ENCODE data around the gene MKLN1. TPM values are rescaled to one million over a fixed set of nuclear protein-coding genes. Genes with fewer than 3 reads are reported as not detected.

MKLN1 gene
- total RNA-seq, 1 donor from 2014 or later: 61.7 TPM

DNA sequence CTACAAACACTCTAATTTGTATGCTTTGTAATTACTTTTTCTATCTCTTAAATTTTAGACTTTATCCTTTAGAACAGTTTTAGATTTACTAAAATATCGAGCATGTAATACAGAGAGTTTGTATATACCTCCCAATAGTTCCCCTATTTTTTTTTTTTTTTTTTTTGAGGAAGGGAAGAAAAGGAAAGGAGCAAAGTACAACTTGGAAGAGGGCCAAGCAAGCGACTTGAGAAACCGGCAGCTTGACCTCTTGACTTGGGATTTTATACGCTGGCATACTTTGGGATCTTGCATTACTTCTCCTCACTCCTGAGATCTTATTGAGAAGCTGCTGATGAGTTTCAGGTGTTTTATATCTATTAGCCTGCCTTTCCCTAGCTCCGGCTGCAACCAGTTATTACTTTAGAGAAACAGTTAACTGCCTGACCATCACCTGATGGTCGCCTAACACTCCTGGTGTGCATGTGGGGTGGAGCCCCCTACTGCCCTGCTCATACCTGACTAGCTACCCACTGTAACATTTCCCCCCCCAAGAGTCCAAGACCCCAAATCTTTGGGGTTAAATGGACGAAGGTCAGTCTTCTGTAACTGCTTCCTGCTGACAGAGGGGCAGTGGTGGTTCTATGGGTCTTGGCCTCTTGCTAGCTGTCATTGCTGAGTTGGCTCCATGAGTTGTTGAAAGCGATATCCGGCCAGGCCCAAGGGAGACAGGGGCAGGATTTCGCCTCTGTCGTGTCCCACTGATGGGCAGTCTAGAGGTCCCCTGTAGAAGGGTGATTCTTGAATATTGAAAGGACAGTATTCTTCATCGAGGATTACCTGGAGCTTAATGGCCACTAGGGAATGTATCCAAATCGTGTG, 28.5 kb downstream of the MKLN1 start:
- H3K9me3 Mint-ChIP-seq: peaks cover 16% of the 10 kb centered on the region
- DNase-seq (ENCODE audit: low spot score in 2 of 2, unreplicated experiment in 2 of 2): no peak
- peak overlapping the region; percentile 10 for H3K27ac Mint-ChIP-seq
- TF ChIP-seq, protein P1, sequence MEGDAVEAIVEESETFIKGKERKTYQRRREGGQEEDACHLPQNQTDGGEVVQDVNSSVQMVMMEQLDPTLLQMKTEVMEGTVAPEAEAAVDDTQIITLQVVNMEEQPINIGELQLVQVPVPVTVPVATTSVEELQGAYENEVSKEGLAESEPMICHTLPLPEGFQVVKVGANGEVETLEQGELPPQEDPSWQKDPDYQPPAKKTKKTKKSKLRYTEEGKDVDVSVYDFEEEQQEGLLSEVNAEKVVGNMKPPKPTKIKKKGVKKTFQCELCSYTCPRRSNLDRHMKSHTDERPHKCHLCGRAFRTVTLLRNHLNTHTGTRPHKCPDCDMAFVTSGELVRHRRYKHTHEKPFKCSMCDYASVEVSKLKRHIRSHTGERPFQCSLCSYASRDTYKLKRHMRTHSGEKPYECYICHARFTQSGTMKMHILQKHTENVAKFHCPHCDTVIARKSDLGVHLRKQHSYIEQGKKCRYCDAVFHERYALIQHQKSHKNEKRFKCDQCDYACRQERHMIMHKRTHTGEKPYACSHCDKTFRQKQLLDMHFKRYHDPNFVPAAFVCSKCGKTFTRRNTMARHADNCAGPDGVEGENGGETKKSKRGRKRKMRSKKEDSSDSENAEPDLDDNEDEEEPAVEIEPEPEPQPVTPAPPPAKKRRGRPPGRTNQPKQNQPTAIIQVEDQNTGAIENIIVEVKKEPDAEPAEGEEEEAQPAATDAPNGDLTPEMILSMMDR (IDR thresholded peaks at IDR 0.05; ENCODE audit: unreplicated experiment): no peak
- H3K36me3 Mint-ChIP-seq: peaks cover 5% of the 10 kb centered on the region
- no peaks in the 10 kb centered on the region for H3K27me3 Mint-ChIP-seq (ENCODE audit: low read depth)
- H3K4me1 Mint-ChIP-seq: peaks cover 35% of the 10 kb centered on the region
- no peak overlapping the region for H3K4me3 Mint-ChIP-seq

DNA sequence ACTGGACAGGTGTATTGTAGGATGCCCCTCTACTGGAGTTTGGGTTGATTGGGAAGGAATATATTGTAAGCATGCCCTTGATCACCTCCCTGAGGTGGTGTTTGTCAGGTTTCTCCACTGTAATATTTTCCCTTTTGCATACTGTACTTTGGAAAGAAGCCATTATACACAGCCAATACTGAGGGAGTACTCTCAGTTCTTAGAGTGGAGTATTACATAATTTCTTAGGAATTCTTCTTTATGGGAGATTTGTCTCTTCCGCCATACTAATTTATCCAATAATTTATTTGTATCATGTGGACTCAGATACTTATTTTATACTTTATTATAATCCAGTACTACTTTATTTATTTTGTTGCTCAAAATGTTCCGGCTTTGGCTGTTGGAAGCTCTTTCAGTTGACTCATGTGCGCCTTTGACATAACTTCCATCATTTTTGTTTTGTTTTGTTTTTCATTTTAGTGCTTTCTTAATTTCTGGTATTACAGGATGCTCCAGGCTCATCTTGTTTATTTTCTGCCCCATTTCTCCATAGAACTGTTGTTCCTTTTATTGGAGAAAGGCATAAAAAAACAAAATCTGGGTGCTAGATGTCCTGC, 29.7 kb downstream of the MKLN1 start:
- Mint-ChIP-seq H3K27me3 (ENCODE audit: low read depth) (no peaks in the 10 kb centered on the region), H3K27ac (peak overlapping the region; percentile 65), H3K9me3 (peaks cover 21% of the 10 kb centered on the region), H3K4me1 (peaks cover 35% of the 10 kb centered on the region), H3K4me3 (no peak overlapping the region), H3K36me3 (peaks cover 10% of the 10 kb centered on the region)
- TF ChIP-seq, protein P1 (IDR thresholded peaks at IDR 0.05; ENCODE audit: unreplicated experiment): no peak
- DNase-seq (ENCODE audit: low spot score in 2 of 2, unreplicated experiment in 2 of 2): no peak

DNA sequence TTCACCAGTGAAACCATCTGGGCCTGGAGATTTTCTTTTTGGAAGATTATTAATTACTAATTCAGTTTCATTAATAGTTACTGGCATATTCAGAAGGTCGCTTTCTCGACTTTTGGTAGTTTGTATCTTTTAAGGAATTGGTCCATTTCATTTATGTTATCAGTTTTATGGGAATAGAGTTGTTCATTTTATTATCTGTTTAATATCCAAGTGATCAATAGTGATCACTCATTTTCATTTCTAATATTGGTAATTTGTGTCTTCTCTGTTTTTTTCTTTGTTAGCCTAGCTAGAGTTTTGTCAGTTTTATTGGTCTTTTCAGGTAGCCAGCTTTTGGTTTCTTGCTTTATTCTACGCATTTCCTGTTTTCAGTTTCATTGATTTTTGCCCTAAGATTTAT, 31.0 kb downstream of the MKLN1 start:
- DNase-seq (ENCODE audit: low spot score in 2 of 2, unreplicated experiment in 2 of 2): no peak

DNA sequence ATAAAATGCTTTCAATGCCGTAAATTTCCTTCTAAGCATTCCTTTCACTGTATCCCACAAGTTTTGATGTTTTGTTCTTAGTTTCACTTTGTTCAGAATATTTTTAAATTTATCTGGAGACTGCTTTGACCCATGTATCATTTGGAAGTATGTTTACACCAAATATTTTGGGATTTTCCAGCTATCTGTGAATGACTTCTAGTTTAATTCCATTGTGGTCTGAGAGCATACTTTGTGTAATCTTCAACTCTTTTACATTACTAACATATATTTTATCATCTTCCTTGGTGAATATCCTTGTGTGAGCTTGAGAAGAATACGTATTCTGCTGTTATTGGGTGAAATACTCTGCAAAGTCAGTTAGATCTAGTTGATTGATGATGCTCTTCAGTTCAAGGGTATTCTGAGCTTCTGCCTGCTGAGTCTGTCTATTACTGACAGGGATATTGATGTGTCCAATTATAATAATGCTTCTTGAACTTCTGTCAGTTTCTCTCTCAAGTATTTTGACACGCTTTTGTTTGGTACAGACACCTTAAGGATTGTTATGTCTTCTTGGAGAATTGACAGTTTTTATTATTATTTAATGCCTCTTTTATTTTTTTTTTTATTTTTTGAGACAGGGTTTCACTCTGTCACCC, 31.6 kb downstream of the MKLN1 start:
- Mint-ChIP-seq H3K4me1 (peaks cover 31% of the 10 kb centered on the region), H3K27ac (no peak overlapping the region)
- TF ChIP-seq, protein P1 (IDR thresholded peaks at IDR 0.05; ENCODE audit: unreplicated experiment): no peak

More for the DNA sequence above, 31.0 kb downstream of the MKLN1 start:
- Mint-ChIP-seq H3K9me3 (peaks cover 21% of the 10 kb centered on the region), H3K27me3 (ENCODE audit: low read depth) (no peaks in the 10 kb centered on the region), H3K36me3 (peaks cover 10% of the 10 kb centered on the region), H3K4me1 (peaks cover 33% of the 10 kb centered on the region), H3K27ac (peak overlapping the region; percentile 19), H3K4me3 (no peak overlapping the region)
- TF ChIP-seq, protein P1 (IDR thresholded peaks at IDR 0.05; ENCODE audit: unreplicated experiment): no peak

DNA sequence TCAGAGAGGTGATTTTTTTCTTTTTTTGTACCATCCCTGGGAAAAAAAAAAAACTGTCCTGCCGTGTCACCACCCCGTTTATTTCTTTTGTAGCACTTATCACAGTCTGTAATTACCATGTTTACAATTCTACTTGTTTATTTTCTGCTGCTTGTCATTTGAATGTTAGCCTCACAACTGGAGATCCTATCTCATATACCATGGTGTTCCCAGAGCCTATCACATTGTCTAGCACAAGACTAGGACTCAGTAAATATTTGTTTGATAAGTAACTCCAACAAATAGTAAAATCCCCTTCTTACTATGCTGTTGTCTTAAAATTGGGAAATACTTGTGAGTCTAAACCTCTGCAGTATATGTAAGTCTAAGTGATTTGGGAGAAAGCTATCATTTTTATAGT, 36.0 kb downstream of the MKLN1 start:
- Mint-ChIP-seq H3K27me3 (ENCODE audit: low read depth) (no peaks in the 10 kb centered on the region), H3K9me3 (peaks cover 33% of the 10 kb centered on the region), H3K4me3 (no peak overlapping the region), H3K27ac (no peak overlapping the region), H3K36me3 (peaks cover 10% of the 10 kb centered on the region), H3K4me1 (peaks cover 12% of the 10 kb centered on the region)
- TF ChIP-seq, protein P1 (IDR thresholded peaks at IDR 0.05; ENCODE audit: unreplicated experiment): no peak
- DNase-seq (ENCODE audit: low spot score in 2 of 2, unreplicated experiment in 2 of 2): no peak

More for the DNA sequence above, 31.6 kb downstream of the MKLN1 start:
- Mint-ChIP-seq H3K27me3 (ENCODE audit: low read depth) (no peaks in the 10 kb centered on the region), H3K4me3 (no peak overlapping the region), H3K9me3 (peaks cover 22% of the 10 kb centered on the region), H3K36me3 (peaks cover 10% of the 10 kb centered on the region)
- no peak for DNase-seq (ENCODE audit: low spot score in 2 of 2, unreplicated experiment in 2 of 2)
